ENCODE results near the gene VASP.
A peak's percentile ranks its signal among the peaks of the same experiment; 100 is the strongest.

DNA sequence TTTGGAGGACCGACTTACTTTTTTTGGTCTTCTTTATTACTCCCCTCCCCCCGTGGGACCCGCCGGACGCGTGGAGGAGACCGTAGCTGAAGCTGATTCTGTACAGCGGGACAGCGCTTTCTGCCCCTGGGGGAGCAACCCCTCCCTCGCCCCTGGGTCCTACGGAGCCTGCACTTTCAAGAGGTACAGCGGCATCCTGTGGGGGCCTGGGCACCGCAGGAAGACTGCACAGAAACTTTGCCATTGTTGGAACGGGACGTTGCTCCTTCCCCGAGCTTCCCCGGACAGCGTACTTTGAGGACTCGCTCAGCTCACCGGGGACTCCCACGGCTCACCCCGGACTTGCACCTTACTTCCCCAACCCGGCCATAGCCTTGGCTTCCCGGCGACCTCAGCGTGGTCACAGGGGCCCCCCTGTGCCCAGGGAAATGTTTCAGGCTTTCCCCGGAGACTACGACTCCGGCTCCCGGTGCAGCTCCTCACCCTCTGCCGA, 39.1 kb upstream of the VASP start:
- TF ChIP-seq, protein P1, sequence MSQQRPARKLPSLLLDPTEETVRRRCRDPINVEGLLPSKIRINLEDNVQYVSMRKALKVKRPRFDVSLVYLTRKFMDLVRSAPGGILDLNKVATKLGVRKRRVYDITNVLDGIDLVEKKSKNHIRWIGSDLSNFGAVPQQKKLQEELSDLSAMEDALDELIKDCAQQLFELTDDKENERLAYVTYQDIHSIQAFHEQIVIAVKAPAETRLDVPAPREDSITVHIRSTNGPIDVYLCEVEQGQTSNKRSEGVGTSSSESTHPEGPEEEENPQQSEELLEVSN (IDR thresholded peaks at IDR 0.05; ENCODE audit: borderline replicate concordance in 1 of 2, extremely low read depth in 1 of 2, insufficient read depth in 1 of 2, insufficient read length in 1 of 2, low read depth in 1 of 2, low read length in 1 of 2, poor library complexity in 1 of 2, severe bottlenecking in 1 of 2) = peak in 1 of 2 experiments; percentile 1
- TF ChIP-seq, protein P2, sequence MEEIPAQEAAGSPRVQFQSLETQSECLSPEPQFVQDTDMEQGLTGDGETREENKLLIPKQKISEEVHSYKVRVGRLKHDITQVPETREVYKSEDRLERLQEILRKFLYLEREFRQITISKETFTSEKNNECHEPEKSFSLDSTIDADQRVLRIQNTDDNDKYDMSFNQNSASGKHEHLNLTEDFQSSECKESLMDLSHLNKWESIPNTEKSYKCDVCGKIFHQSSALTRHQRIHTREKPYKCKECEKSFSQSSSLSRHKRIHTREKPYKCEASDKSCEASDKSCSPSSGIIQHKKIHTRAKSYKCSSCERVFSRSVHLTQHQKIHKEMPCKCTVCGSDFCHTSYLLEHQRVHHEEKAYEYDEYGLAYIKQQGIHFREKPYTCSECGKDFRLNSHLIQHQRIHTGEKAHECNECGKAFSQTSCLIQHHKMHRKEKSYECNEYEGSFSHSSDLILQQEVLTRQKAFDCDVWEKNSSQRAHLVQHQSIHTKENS (CRISPR knock-in tag; IDR thresholded peaks at IDR 0.05) = no peak
- TF ChIP-seq ZNF12 (CRISPR knock-in tag; IDR thresholded peaks at IDR 0.05) (no peak), EP300 (IDR thresholded peaks at IDR 0.05; ENCODE audit: low read length) (no peak), CBFA2T3 (IDR thresholded peaks at IDR 0.05) (no peak), FOXJ3 (CRISPR knock-in tag; IDR thresholded peaks at IDR 0.05) (no peak), BRD4 (IDR thresholded peaks at IDR 0.05) (no peak), POLR2AphosphoS5 (IDR thresholded peaks at IDR 0.05; ENCODE audit: control insufficient read depth, insufficient read depth, low read depth, low read length) (no peak)
- TF ChIP-seq, protein P3, sequence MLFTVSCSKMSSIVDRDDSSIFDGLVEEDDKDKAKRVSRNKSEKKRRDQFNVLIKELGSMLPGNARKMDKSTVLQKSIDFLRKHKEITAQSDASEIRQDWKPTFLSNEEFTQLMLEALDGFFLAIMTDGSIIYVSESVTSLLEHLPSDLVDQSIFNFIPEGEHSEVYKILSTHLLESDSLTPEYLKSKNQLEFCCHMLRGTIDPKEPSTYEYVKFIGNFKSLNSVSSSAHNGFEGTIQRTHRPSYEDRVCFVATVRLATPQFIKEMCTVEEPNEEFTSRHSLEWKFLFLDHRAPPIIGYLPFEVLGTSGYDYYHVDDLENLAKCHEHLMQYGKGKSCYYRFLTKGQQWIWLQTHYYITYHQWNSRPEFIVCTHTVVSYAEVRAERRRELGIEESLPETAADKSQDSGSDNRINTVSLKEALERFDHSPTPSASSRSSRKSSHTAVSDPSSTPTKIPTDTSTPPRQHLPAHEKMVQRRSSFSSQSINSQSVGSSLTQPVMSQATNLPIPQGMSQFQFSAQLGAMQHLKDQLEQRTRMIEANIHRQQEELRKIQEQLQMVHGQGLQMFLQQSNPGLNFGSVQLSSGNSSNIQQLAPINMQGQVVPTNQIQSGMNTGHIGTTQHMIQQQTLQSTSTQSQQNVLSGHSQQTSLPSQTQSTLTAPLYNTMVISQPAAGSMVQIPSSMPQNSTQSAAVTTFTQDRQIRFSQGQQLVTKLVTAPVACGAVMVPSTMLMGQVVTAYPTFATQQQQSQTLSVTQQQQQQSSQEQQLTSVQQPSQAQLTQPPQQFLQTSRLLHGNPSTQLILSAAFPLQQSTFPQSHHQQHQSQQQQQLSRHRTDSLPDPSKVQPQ (CRISPR knock-in tag; IDR thresholded peaks at IDR 0.05; ENCODE audit: borderline replicate concordance) = no peak
- TF ChIP-seq, protein P4, sequence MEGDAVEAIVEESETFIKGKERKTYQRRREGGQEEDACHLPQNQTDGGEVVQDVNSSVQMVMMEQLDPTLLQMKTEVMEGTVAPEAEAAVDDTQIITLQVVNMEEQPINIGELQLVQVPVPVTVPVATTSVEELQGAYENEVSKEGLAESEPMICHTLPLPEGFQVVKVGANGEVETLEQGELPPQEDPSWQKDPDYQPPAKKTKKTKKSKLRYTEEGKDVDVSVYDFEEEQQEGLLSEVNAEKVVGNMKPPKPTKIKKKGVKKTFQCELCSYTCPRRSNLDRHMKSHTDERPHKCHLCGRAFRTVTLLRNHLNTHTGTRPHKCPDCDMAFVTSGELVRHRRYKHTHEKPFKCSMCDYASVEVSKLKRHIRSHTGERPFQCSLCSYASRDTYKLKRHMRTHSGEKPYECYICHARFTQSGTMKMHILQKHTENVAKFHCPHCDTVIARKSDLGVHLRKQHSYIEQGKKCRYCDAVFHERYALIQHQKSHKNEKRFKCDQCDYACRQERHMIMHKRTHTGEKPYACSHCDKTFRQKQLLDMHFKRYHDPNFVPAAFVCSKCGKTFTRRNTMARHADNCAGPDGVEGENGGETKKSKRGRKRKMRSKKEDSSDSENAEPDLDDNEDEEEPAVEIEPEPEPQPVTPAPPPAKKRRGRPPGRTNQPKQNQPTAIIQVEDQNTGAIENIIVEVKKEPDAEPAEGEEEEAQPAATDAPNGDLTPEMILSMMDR (IDR thresholded peaks at IDR 0.05 in 2 of 3, conservative IDR thresholded peaks at IDR 0.05 in 1 of 3; ENCODE audit: insufficient read depth in 2 of 3, low read depth in 1 of 3, low read length in 3 of 3) = 0 out of 6 replicates have a peak, but pooled peaks of 1 of the 3 experiments have one; percentile 26
- TF ChIP-seq, protein P5, sequence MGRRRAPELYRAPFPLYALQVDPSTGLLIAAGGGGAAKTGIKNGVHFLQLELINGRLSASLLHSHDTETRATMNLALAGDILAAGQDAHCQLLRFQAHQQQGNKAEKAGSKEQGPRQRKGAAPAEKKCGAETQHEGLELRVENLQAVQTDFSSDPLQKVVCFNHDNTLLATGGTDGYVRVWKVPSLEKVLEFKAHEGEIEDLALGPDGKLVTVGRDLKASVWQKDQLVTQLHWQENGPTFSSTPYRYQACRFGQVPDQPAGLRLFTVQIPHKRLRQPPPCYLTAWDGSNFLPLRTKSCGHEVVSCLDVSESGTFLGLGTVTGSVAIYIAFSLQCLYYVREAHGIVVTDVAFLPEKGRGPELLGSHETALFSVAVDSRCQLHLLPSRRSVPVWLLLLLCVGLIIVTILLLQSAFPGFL (CRISPR knock-in tag; IDR thresholded peaks at IDR 0.05) = no peak

All from K562 (cell line).